Kidney epithelial cell (primary cell): Measurements from ENCODE around the gene TBL1XR1. TPM values are rescaled to one million over a fixed set of nuclear protein-coding genes. Genes with fewer than 3 reads are reported as not detected.

Experiments
- DNase-seq: peaks from one replicate; pipeline ENCODE4 v3.0.0-alpha.2; 2010; ENCODE audit warnings: low read depth
- H3K27me3 ChIP-seq: 2 replicates; pipeline ENCODE4 v1.6.0; 2011; ENCODE audit warnings: low read length; ENCODE audit not compliant: control insufficient read depth, insufficient read depth
- H3K36me3 ChIP-seq: 2 replicates; pipeline ENCODE4 v1.5.1; 2011; ENCODE audit warnings: low read length; ENCODE audit not compliant: control insufficient read depth, insufficient read depth
- H3K4me3 ChIP-seq: 2 replicates; pipeline ENCODE4 v1.5.1; 2011; ENCODE audit warnings: low read depth, mild to moderate bottlenecking, control low read depth, low read length
- total RNA-seq: library from RNA; depleted of rRNA; stranded (reverse); fragments of >200 nt; gene quantifications from 2 replicates; pipeline ENCODE4 v1.2.3, GENCODE V29; 2015
- TF ChIP-seq, protein P1 (sequence below): IDR thresholded peaks from 2 replicates; pipeline ENCODE4 v1.5.1; 2011; ENCODE audit warnings: mild to moderate bottlenecking, moderate library complexity, low read length, control low read depth, inconsistent platforms; ENCODE audit not compliant: insufficient read depth, poor library complexity, severe bottlenecking

Gene TBL1XR1
- total RNA-seq, 1 donor from 2014 or later: 81.4 TPM

DNA sequence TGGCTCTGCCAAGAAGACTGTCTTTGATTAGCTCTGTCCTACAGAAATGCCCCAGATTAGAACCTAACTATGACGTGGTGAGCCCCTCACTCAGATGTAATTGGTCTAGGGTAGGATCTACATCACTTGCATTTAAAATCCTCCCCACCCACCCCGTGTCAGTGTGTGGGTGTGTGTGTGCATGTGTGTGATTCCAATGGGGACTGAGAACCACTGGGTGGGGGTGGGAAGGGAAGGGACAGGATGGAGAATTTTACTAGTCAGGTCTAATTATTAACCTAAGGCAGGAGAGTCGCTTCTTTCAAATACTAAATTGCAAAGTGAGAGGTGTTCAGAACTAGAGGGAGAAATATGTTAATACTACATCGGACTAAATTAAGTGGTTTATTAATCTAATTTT is 91.7 kb downstream of the TBL1XR1 start:
- no peaks in the 10 kb centered on the region for H3K27me3 ChIP-seq
- TF ChIP-seq, protein P1, sequence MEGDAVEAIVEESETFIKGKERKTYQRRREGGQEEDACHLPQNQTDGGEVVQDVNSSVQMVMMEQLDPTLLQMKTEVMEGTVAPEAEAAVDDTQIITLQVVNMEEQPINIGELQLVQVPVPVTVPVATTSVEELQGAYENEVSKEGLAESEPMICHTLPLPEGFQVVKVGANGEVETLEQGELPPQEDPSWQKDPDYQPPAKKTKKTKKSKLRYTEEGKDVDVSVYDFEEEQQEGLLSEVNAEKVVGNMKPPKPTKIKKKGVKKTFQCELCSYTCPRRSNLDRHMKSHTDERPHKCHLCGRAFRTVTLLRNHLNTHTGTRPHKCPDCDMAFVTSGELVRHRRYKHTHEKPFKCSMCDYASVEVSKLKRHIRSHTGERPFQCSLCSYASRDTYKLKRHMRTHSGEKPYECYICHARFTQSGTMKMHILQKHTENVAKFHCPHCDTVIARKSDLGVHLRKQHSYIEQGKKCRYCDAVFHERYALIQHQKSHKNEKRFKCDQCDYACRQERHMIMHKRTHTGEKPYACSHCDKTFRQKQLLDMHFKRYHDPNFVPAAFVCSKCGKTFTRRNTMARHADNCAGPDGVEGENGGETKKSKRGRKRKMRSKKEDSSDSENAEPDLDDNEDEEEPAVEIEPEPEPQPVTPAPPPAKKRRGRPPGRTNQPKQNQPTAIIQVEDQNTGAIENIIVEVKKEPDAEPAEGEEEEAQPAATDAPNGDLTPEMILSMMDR: no peak
- H3K36me3 ChIP-seq: no peaks in the 10 kb centered on the region
- H3K4me3 ChIP-seq: no peak overlapping the region
- no peak for DNase-seq

DNA sequence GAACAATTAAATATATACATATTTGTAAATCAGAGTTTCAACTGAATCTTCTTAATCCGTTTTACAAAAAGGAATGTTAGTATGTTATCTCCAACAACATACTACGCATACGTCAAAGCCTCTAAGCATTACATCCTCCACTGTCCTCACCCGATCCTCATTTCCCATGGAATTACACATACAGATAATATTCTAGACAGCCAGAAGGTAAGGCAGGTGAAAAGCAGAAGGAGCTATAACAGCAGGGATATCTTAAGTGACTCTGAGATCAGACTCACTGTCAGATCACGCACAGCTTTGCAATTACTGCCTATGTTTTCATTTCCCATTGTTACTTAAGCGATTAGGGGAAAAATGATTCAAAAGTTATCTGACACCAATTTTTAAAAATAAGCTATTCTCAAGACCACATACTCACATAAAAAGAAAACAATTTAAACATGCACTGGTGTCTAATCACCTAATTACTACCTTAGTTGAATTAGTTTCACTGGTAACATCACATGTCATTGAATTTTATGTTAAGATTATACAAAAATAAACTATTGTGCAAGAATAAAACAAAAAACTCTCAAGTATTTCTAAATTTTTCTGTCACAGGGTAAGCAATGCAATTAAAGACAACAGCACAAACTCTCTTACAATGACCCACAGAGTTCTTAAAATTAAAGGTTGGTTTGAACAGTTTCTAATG is 92.8 kb downstream of the TBL1XR1 start:
- Histone ChIP-seq H3K27me3 (no peaks in the 10 kb centered on the region), H3K36me3 (no peaks in the 10 kb centered on the region), H3K4me3 (no peak overlapping the region)
- DNase-seq: no peak
- TF ChIP-seq, protein P1: no peak

DNA sequence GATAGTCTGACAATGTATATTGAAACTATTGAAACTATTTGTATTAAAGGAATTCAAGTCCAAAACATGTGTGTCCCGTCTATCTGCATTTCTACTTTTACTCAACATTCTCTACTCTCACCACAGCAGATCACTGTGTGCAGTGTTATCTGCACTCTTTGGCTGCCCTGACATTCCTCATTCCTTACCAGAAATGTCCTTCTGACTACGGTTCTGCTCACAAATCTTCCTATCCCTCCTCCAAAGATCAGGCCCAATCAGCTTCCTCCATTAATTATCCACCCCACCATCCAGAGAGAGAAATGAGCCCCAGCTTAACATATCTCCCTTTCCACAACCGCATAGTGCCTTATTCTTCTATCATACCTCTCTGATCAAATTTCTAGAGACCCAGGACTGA is 94.7 kb downstream of the TBL1XR1 start:
- TF ChIP-seq, protein P1: no peak
- H3K36me3 ChIP-seq: no peaks in the 10 kb centered on the region
- H3K27me3 ChIP-seq: no peaks in the 10 kb centered on the region
- DNase-seq: no peak
- no peak overlapping the region for H3K4me3 ChIP-seq

DNA sequence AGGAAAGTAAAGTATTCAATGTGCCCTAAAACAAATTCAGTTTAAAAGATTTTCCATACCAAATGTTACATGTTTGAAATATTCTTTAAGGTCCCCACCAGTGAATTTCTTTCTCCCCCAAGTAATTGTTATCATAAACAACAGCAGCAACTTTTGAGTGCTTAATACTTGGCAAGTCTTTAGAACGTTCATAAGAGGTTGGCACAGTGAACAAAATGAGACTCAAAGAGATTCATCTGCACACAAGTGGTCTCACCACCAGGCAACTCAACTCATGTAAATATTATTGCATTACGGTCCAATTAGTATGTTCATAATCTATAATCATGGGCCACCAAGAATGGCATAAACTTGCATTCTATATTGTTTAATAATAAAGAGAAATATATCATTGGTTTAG is 98.7 kb downstream of the TBL1XR1 start:
- no peaks in the 10 kb centered on the region for H3K27me3 ChIP-seq
- H3K36me3 ChIP-seq: no peaks in the 10 kb centered on the region
- no peak for DNase-seq
- TF ChIP-seq, protein P1: no peak
- no peak overlapping the region for H3K4me3 ChIP-seq

DNA sequence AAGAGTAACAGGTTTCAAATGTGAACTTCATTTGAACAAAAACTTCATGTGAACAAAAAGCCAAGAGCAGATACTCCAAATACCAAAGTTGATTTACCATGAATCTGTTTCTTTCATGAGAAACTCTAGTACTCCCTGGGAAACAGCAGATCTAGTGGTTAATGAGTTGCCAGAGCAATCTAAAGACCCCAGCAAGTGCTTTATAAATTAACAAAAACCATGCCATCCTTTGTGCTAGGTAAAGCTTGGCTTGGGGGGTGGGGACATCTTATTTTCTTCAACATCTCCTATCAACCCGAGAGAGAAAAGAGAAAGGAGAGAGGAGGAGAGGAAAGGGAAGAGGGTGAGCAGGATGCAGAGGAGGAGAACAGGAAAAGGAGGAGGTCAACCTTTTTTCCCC is 100.7 kb downstream of the TBL1XR1 start:
- DNase-seq: no peak
- H3K27me3 ChIP-seq: no peaks in the 10 kb centered on the region
- TF ChIP-seq, protein P1: no peak
- no peak overlapping the region for H3K4me3 ChIP-seq
- no peaks in the 10 kb centered on the region for H3K36me3 ChIP-seq

DNA sequence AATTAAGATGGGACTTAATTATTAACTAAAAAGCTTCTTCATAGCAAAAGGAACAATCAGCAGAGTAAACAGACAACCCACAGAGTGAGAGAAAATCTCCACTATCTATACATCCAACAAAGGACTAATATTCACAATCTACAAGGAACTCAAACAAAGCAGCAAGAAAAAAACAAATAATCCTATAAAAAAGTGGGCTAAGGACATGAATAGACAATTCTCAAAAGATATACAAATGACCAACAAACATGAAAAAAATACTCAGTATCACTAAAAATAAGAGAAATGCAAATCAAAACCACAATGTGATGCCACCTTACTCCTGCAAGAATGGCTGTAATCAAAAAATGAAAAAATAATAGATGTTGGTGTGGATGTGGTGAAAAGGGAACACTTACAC is 103.3 kb downstream of the TBL1XR1 start:
- no peak overlapping the region for H3K4me3 ChIP-seq
- no peaks in the 10 kb centered on the region for H3K36me3 ChIP-seq
- TF ChIP-seq, protein P1: no peak
- H3K27me3 ChIP-seq: no peaks in the 10 kb centered on the region
- DNase-seq: no peak
